NCI-H1048 (cell line): ENCODE results near the gene OR4S2.

ENCODE experiments used
- DNase-seq: peaks from one replicate; lab custom pipeline; 2025; lab: John Stamatoyannopoulos, UW

Gene OR4S2

GRCh38 chr11:55648027-55648426 lies at the start of gene OR4S2:
TSS of gene OR4S2 (plus strand) at chr11:55648327. CDS start at chr11:55650904, 2,577 bp downstream.
- no peak for DNase-seq

- DNase-seq, result no peak
These were observed 40.6 kb upstream of the OR4S2 start, which contains the start of gene OR4C11 for GRCh38 chr11:55607545-55607944. TSS of gene OR4C11 (minus strand) at chr11:55607645. CDS start at chr11:55604373, 3,272 bp downstream.

DNA sequence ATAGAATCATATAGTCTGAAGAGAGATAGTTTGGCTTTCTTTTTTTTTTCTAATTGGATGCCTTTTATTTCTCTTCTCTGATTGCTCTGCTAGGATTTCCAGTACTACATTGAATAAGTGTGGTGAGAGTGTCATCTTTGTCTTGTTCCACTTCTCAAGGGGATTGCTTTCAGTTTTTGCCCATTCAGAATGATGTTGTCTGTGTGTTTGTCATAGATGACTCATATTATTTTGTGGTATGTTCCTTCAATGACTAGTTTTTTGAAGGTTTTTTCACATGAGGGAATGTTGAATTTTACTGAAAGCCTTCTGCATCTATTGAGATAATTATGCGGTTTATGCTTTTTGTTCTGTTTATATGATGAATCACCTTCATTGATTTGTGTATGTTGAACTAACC lies 23.6 kb upstream of the OR4S2 start:
- DNase-seq, result no peak

DNA sequence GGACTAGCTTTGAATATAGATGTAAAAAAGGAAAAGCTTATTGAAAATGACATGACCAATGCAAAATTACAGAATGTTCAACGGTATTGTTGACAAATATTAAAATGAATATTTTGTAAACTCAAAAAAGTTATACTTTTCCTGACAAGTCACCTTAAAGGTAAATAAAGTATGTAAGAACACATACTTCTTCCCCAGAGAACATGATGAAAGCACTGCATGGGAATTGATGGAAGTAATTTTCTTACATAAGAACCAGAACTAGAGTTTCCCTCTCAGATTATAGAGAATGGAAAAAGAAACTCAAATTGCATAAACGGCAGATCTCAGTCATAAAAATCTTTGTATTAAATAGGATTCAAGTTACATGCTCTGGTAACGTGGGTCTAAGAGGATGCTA lies 13.3 kb upstream of the OR4S2 start, which contains the start of gene OR4P4:
Gene OR4P4, plus strand, starts transcription at position 301 of the 400 bp plus-strand sequence.
- DNase-seq, result no peak

- DNase-seq, result no peak
These were observed 4.4 kb downstream of the OR4S2 start for GRCh38 chr11:55652560-55652959.

DNA sequence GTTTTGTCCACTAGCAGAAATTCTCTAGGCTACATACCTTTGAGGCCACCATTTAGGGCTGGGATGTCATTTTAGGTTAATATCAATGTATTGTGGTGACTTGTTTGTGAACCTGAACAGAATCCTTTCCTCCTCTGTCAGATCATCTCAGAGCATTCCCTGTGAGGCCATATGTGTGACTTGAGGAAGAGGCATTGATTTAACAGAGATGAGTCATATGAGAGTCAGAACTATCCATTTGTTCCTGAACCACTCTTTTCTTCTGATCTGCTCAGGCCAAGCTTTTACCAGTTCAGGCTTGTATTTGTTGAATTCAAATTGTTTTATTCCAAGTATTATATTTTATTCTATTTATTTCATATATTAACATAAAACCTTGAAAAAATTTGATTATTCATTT lies 7.0 kb downstream of the OR4S2 start:
- no peak for DNase-seq

GRCh38 chr11:55658031-55658573 lies 10.0 kb downstream of the OR4S2 start:
- no peak for DNase-seq

- no peak for DNase-seq
These were observed 10.5 kb downstream of the OR4S2 start for GRCh38 chr11:55658608-55659007.

DNA sequence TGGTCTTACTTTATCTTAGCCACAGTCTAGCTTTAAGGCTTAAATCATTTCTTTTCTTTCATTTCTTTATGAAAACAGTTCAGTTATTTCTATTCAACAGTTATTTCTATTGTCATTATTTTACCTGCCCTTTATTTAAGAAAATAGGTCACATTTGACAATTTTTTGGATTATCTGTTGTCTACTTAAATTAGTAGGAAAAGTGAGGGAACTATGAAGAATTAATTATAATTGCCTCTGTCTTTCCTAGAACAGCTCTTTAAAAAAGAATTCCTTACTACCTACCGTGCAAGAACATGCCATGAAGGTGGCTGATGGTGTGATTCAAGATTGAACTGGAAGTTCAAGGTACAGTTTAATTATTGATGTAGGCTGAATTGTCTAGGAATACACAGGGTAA lies 13.8 kb downstream of the OR4S2 start, which contains the start of gene OR4C6:
Gene OR4C6, plus strand, starts transcription at position 301 of the 400 bp plus-strand sequence. CDS start 2,966 bp downstream, outside the sequence.
- DNase-seq, result no peak

DNA sequence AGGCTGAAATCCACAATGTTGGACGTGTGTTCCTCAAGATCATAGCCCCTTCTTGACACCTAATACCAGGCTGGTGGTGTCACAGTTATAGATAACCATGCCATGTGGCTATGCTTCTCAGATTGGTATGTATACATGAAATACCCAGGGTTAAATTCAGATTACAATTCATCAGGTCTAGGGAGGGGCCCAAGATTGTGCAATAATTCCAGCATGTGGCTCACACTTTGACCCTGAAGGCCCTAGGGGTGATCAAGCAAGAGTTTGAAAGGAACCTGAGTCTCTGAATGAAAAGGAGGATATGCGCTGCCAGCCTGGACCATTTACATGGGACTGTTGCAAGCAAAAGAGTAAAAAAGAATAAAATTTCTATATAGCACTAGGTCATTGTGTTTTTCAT lies 21.2 kb downstream of the OR4S2 start:
- no peak for DNase-seq

DNA sequence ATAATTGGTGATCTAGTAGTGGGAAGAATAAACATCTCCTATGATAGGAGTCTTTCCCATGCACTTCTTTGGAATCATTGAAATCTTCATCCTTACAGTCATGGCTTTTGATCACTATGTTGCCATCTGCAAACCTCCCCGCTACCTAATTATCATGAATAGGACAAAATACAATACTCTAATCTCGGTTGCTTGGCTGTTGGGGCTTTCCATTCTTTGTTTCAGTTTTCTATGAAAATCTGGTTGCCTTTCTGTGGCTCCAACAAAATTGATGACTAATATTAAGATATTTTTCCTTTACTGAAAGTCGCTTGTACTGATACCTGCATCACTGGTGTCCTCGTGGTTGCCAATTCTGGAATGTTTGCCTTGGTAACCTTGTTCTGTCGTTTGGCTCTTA lies 25.7 kb downstream of the OR4S2 start:
- no peak for DNase-seq

DNA sequence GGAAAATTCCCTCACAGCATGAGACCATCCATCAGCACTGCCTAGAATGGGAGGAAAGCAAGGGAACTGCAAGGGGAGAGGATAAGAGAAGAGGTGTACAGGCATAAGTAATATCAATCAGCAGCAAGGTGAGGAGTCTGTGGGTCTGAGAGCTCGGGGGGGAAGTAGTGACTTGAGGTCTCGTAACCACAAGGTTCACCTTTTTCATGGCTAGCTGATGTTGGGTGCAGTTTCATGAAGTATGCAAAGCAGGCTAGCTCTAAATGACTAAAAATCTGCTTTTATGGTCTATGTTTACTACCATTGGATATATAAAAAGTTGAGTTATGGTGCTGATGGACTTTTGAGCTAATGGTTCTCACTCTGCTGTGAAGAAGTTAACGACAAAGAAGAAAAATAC lies 49.7 kb downstream of the OR4S2 start:
- no peak for DNase-seq

GRCh38 chr11:55701429-55701828 lies 53.3 kb downstream of the OR4S2 start:
- DNase-seq, result no peak
